NCI-H2081 (cell line): ENCODE data around the gene MGRN1.
A peak's percentile ranks its signal among the peaks of the same experiment; 100 is the strongest.

Source experiments
- DNase-seq, 2 experiments: peaks; one replicate each; lab custom pipeline; 2025; lab: John Stamatoyannopoulos, UW

The MGRN1 gene

GRCh38 chr16:4654011-4654963 lies 29.7 kb downstream of the MGRN1 start:
- peak in 1 of 2 experiments; percentile 4 for DNase-seq

- no peak for DNase-seq
Measured at GRCh38 chr16:4654964-4655590, 30.5 kb downstream of the MGRN1 start.

- no peak for DNase-seq
Measured at GRCh38 chr16:4655801-4656200, 31.2 kb downstream of the MGRN1 start.

- no peak for DNase-seq
Measured at GRCh38 chr16:4656221-4656620, 31.6 kb downstream of the MGRN1 start.

- no peak for DNase-seq
Measured at GRCh38 chr16:4656695-4657686, 32.4 kb downstream of the MGRN1 start.

- DNase-seq = no peak
Measured at GRCh38 chr16:4659363-4660353, 35.0 kb downstream of the MGRN1 start.

- peak; percentile 80 to 89 for DNase-seq
Measured at GRCh38 chr16:4660454-4661007, 35.9 kb downstream of the MGRN1 start.

- DNase-seq = peak; percentile 85 to 94
Measured at GRCh38 chr16:4661661-4662060, 37.0 kb downstream of the MGRN1 start.

- peak; percentile 39 to 70 for DNase-seq
Measured at GRCh38 chr16:4663465-4663776, 38.8 kb downstream of the MGRN1 start.

GRCh38 chr16:4663777-4664465 lies 39.3 kb downstream of the MGRN1 start:
- peak in 1 of 2 experiments; percentile 18 for DNase-seq

- DNase-seq = no peak
Measured at GRCh38 chr16:4664538-4665418, 40.2 kb downstream of the MGRN1 start.

- DNase-seq = no peak
Measured at GRCh38 chr16:4666537-4667202, 42.0 kb downstream of the MGRN1 start.

- DNase-seq = peak in 1 of 2 experiments; percentile 32
Measured at GRCh38 chr16:4667203-4667963, 42.8 kb downstream of the MGRN1 start.

- no peak for DNase-seq
Measured at GRCh38 chr16:4668313-4668960, 43.8 kb downstream of the MGRN1 start.

- no peak for DNase-seq
Measured at GRCh38 chr16:4673387-4674046, 48.9 kb downstream of the MGRN1 start.

- no peak for DNase-seq
Measured at GRCh38 chr16:4674926-4675530, 50.4 kb downstream of the MGRN1 start.
